CD4-positive, alpha-beta T cell treated with Interleukin-4 for 4 hours (primary cell): ENCODE results near the gene ADAM17.

Experiments used
- DNase-seq: peaks from one replicate; pipeline ENCODE4 v3.0.0-alpha.2; 2020

ADAM17 gene

GRCh38 chr2:9466147-9466683 lies 89.4 kb downstream of the ADAM17 start:
- no peak for DNase-seq

- DNase-seq, result no peak
Measured at GRCh38 chr2:9465170-9465569, 90.5 kb downstream of the ADAM17 start.

GRCh38 chr2:9463698-9464034 lies 92.0 kb downstream of the ADAM17 start:
- no peak for DNase-seq

- no peak for DNase-seq
Measured at GRCh38 chr2:9462886-9463697, 92.5 kb downstream of the ADAM17 start.

- no peak for DNase-seq
Measured at GRCh38 chr2:9462313-9462712, 93.3 kb downstream of the ADAM17 start.

GRCh38 chr2:9461079-9461478 lies 94.6 kb downstream of the ADAM17 start:
- no peak for DNase-seq

- no peak for DNase-seq
Measured at GRCh38 chr2:9460441-9461017, 95.1 kb downstream of the ADAM17 start.

- DNase-seq, result no peak
Measured at GRCh38 chr2:9451231-9451630, 104.4 kb downstream of the ADAM17 start.

- DNase-seq, result no peak
Measured at GRCh38 chr2:9445089-9445488, 110.5 kb downstream of the ADAM17 start.

GRCh38 chr2:9443526-9443925 lies 112.1 kb downstream of the ADAM17 start:
- DNase-seq, result peak; percentile 14

- no peak for DNase-seq
Measured at GRCh38 chr2:9441556-9441955, 114.1 kb downstream of the ADAM17 start.

GRCh38 chr2:9440058-9440727 lies 115.4 kb downstream of the ADAM17 start:
- no peak for DNase-seq

GRCh38 chr2:9439536-9439935 lies 116.1 kb downstream of the ADAM17 start:
- no peak for DNase-seq
